ENCODE data around the gene RNF152. TPM values are rescaled to one million over a fixed set of nuclear protein-coding genes. Genes with fewer than 3 reads are reported as not detected.

Gene RNF152
- total RNA-seq, 1 donor from 2014 or later, result 13.4 TPM

GRCh38 chr18:61893971-61894750 is 1.4 kb upstream of the RNF152 start:
- peak overlapping the region; percentile 74 for H3K4me3 ChIP-seq
- H3K27me3 ChIP-seq (ENCODE audit: low read depth), result peaks cover 11% of the 10 kb centered on the region
- peaks cover 18% of the 10 kb centered on the region for H3K4me1 ChIP-seq
- peak overlapping the region; percentile 78 for H3K27ac ChIP-seq
- intact Hi-C loops (cut with DNase I), result loop anchor here (10.0 kb wide), 1 partner anchor 259 kb away; no protein-coding TSS in a partner anchor
- ATAC-seq (peak; percentile 92 to 94), DNase-seq (peak; percentile 80)
- H3K36me3 ChIP-seq, result no peaks in the 10 kb centered on the region
- peak; percentile 17 for TF ChIP-seq CTCF (IDR thresholded peaks at IDR 0.05)
- H3K9me3 ChIP-seq, result no peaks in the 10 kb centered on the region

GRCh38 chr18:61893309-61893970 is 633 bp upstream of the RNF152 start:
- Histone ChIP-seq H3K27me3 (ENCODE audit: low read depth) (peaks cover 11% of the 10 kb centered on the region), H3K4me1 (peaks cover 18% of the 10 kb centered on the region), H3K27ac (peak overlapping the region; percentile 78), H3K4me3 (peak overlapping the region; percentile 74), H3K9me3 (no peaks in the 10 kb centered on the region), H3K36me3 (no peaks in the 10 kb centered on the region)
- intact Hi-C loops (cut with DNase I), result loop anchor here (10.0 kb wide), 1 partner anchor 259 kb away; no protein-coding TSS in a partner anchor
- peak; percentile 55 for DNase-seq
- ATAC-seq, result peak; percentile 40 to 57
- no peak for TF ChIP-seq CTCF (IDR thresholded peaks at IDR 0.05)

- Histone ChIP-seq H3K9me3 (no peaks in the 10 kb centered on the region), H3K27ac (no peak overlapping the region), H3K4me1 (peaks cover 18% of the 10 kb centered on the region), H3K36me3 (no peaks in the 10 kb centered on the region), H3K4me3 (peak overlapping the region; percentile 74), H3K27me3 (ENCODE audit: low read depth) (peaks cover 11% of the 10 kb centered on the region)
- DNase-seq (no peak), ATAC-seq (no peak)
- no peak for TF ChIP-seq CTCF (IDR thresholded peaks at IDR 0.05)
- intact Hi-C loops (cut with DNase I), result loop anchor here (10.0 kb wide), 1 partner anchor 257 kb away; no protein-coding TSS in a partner anchor
These were observed 913 bp downstream of the RNF152 start for GRCh38 chr18:61891894-61892293.

- Histone ChIP-seq H3K36me3 (no peaks in the 10 kb centered on the region), H3K27me3 (ENCODE audit: low read depth) (peaks cover 11% of the 10 kb centered on the region), H3K27ac (no peak overlapping the region), H3K4me3 (peak overlapping the region; percentile 74), H3K4me1 (peaks cover 18% of the 10 kb centered on the region), H3K9me3 (no peaks in the 10 kb centered on the region)
- intact Hi-C loops (cut with DNase I), result loop anchor here (10.0 kb wide), 1 partner anchor 256 kb away; no protein-coding TSS in a partner anchor
- DNase-seq (no peak), ATAC-seq (no peak)
- TF ChIP-seq CTCF (IDR thresholded peaks at IDR 0.05), result no peak
These were observed 1.5 kb downstream of the RNF152 start for GRCh38 chr18:61891271-61891670.

- intact Hi-C loops (cut with DNase I), result loop anchor here (10.0 kb wide), 1 partner anchor 256 kb away; no protein-coding TSS in a partner anchor
- peaks cover 7% of the 10 kb centered on the region for H3K27me3 ChIP-seq (ENCODE audit: low read depth)
- H3K9me3 ChIP-seq, result no peaks in the 10 kb centered on the region
- ATAC-seq (no peak), DNase-seq (no peak)
- peaks cover 18% of the 10 kb centered on the region for H3K4me1 ChIP-seq
- no peaks in the 10 kb centered on the region for H3K36me3 ChIP-seq
- no peak overlapping the region for H3K4me3 ChIP-seq
- H3K27ac ChIP-seq, result no peak overlapping the region
- no peak for TF ChIP-seq CTCF (IDR thresholded peaks at IDR 0.05)
These were observed 2.5 kb downstream of the RNF152 start for GRCh38 chr18:61890344-61890743.

Data from lower lobe of right lung (tissue), 2 donors.